NCI-H226 (cell line): ENCODE measurements around the gene PIPOX.

ENCODE experiments used
- DNase-seq: peaks from one replicate; pipeline ENCODE4 v3.0.0-alpha.2; 2015

PIPOX gene

GRCh38 chr17:29103341-29103740 lies 60.4 kb downstream of the PIPOX start:
- DNase-seq, result no peak
